Mucosa of descending colon (tissue), 3 donors: ENCODE data around the gene ITGB3BP. TPM values are rescaled to one million over a fixed set of nuclear protein-coding genes. Genes with fewer than 3 reads are reported as not detected.

ENCODE experiments used
- ATAC-seq: fragments of 200-7000 bp; cut with Tn5 transposase; one replicate; pipeline ENCODE4 v1.9.1; 2020; ENCODE audit warnings: mild to moderate bottlenecking, moderate library complexity
- DNase-seq, 3 donors: peaks; one replicate each; pipeline ENCODE4 v3.0.0-alpha.2; 2020
- H3K36me3 ChIP-seq: fragments of 200-600 bp; one replicate; pipeline ENCODE4 v1.8.0; 2021; ENCODE audit warnings: low read depth, mild to moderate bottlenecking
- H3K4me1 ChIP-seq: fragments of 200-600 bp; one replicate; pipeline ENCODE4 v1.8.0; 2021; ENCODE audit warnings: low read depth, mild to moderate bottlenecking
- H3K4me3 ChIP-seq: fragments of 200-600 bp; one replicate; pipeline ENCODE4 v1.8.0; 2021; ENCODE audit warnings: mild to moderate bottlenecking
- H3K9me3 ChIP-seq: fragments of 200-600 bp; one replicate; pipeline ENCODE4 v1.8.0; 2021; ENCODE audit warnings: mild to moderate bottlenecking
- CTCF ChIP-seq: fragments of 200-600 bp; IDR thresholded peaks from one replicate; pipeline ENCODE4 v1.8.0; 2022; ENCODE audit warnings: antibody characterized with exemption, mild to moderate bottlenecking
- intact Hi-C, 2 donors: fragments of 100-400 bp; cut with DNase I in 1 of 2; cut with micrococcal nuclease in 1 of 2; formaldehyde crosslinking; loops; one replicate each; pipeline versions ENCODE4 v1.11.0 to v1.11.1; 2022; cut with DNase I, micrococcal nuclease
- total RNA-seq, 3 donors: library from RNA; stranded (reverse); fragmentation: NEBNext Ultra II Directional in 2 of 3; extraction: Animal tissue kit (Norgen Biotek cat#: 25700) in 2 of 3; gene quantifications; one replicate each; pipeline versions ENCODE4 v1.2.1 to v1.2.4, GENCODE V29; 2021 to 2023
- donor health status: DM: no; HTN: no; CAD: no; lungs with moderate emphysema.
- donor health status: DM: no; HTN: no; CAD: no.
- donor health status: DM: no; HTN: yes; CAD: no.

ITGB3BP gene
- total RNA-seq, 3 donors from 2014 or later = 11.8 to 16.8 (median 12.9) TPM

GRCh38 chr1:63405987-63406386, 117.0 kb downstream of the ITGB3BP start:
- no peak overlapping the region for H3K4me3 ChIP-seq
- DNase-seq (no peak), ATAC-seq (no peak)
- no peaks in the 10 kb centered on the region for H3K9me3 ChIP-seq
- H3K4me1 ChIP-seq = no peaks in the 10 kb centered on the region
- intact Hi-C loops = no loop called here
- no peak for TF ChIP-seq CTCF
- no peaks in the 10 kb centered on the region for H3K36me3 ChIP-seq

- DNase-seq (no peak), ATAC-seq (no peak)
- Histone ChIP-seq H3K4me3 (no peak overlapping the region), H3K9me3 (no peaks in the 10 kb centered on the region), H3K36me3 (no peaks in the 10 kb centered on the region), H3K4me1 (no peaks in the 10 kb centered on the region)
- no peak for TF ChIP-seq CTCF
- intact Hi-C loops = no loop called here
Measured at GRCh38 chr1:63405021-63405420, 118.0 kb downstream of the ITGB3BP start.

GRCh38 chr1:63403386-63403785, 119.6 kb downstream of the ITGB3BP start:
- DNase-seq (no peak), ATAC-seq (no peak)
- no peak for TF ChIP-seq CTCF
- no peaks in the 10 kb centered on the region for H3K4me1 ChIP-seq
- no peaks in the 10 kb centered on the region for H3K9me3 ChIP-seq
- no peak overlapping the region for H3K4me3 ChIP-seq
- no peaks in the 10 kb centered on the region for H3K36me3 ChIP-seq
- intact Hi-C loops = no loop called here

GRCh38 chr1:63401945-63402344, 121.1 kb downstream of the ITGB3BP start:
- DNase-seq = no peak
- Histone ChIP-seq H3K4me3 (no peak overlapping the region), H3K4me1 (no peaks in the 10 kb centered on the region), H3K9me3 (no peaks in the 10 kb centered on the region), H3K36me3 (no peaks in the 10 kb centered on the region)
- intact Hi-C loops = no loop called here
- TF ChIP-seq CTCF = no peak
- ATAC-seq = no peak

Other genes starting within 250 kb of the ITGB3BP start
- gene FOXD3, start 200.7 kb downstream of the ITGB3BP start, total RNA-seq = 1 to 10 TPM in 1 of 3 donors, under 1 TPM in 2; 0.14 to 5.0 (median 0.55) TPM
- 10 to 100 TPM in 2 of 3 donors, 1 to 10 TPM in 1; 9.2 to 14.5 (median 13.7) TPM for gene ALG6, start 155.6 kb downstream of the ITGB3BP start, total RNA-seq
- gene EFCAB7, start 300 bp upstream of the ITGB3BP start, total RNA-seq = 1 to 10 TPM; 3.9 to 5.2 (median 4.9) TPM
- gene PGM1, start 70.2 kb upstream of the ITGB3BP start, total RNA-seq = 100 to 1,000 TPM in 1 of 3 donors, 10 to 100 TPM in 2; 81.0 to 116 (median 87.3) TPM